ENCODE data around the gene GYPE. TPM values are rescaled to one million over a fixed set of nuclear protein-coding genes. Genes with fewer than 3 reads are reported as not detected.
"Not testable (repeated sequence)": the region's sequence is repeated elsewhere in the genome, so short reads cannot be mapped to it uniquely, and the experiment has no call there.

GYPE gene
- total and polyA plus RNA-seq, 4 donors: 1.2 to 3.0 (median 2.8) TPM

GRCh38 chr4:143849296-143849695 is 56.1 kb downstream of the GYPE start:
- H3K4me1 ChIP-seq (ENCODE audit: control insufficient read depth, insufficient read depth, low read length); DNase-seq (ENCODE audit: low read depth in 4 of 6, low spot score in 6 of 6); H3K36me3 ChIP-seq (ENCODE audit: control insufficient read depth, insufficient read depth, low read length); H3K9me3 ChIP-seq (ENCODE audit: control insufficient read depth, insufficient read depth, low read length); H3K4me3 ChIP-seq (ENCODE audit: low read depth, low read length); H3K27ac ChIP-seq (ENCODE audit: low read depth, low read length); H3K27me3 ChIP-seq (ENCODE audit: control insufficient read depth, insufficient read depth, low read length): not testable (repeated sequence)
- WGBS (ENCODE audit: insufficient coverage): 100% methylated on average over 2 of the region's 2 CpGs

- not testable (repeated sequence) for H3K9me3 ChIP-seq (ENCODE audit: control insufficient read depth, insufficient read depth, low read length); H3K36me3 ChIP-seq (ENCODE audit: control insufficient read depth, insufficient read depth, low read length); H3K4me1 ChIP-seq (ENCODE audit: control insufficient read depth, insufficient read depth, low read length); H3K27me3 ChIP-seq (ENCODE audit: control insufficient read depth, insufficient read depth, low read length); H3K4me3 ChIP-seq (ENCODE audit: low read depth, low read length); DNase-seq (ENCODE audit: low read depth in 4 of 6, low spot score in 6 of 6); H3K27ac ChIP-seq (ENCODE audit: low read depth, low read length)
- WGBS (ENCODE audit: insufficient coverage): no CpG with 5 or more reads among the region's 1 CpG
Observed at GRCh38 chr4:143843506-143843832, 61.9 kb downstream of the GYPE start.

GRCh38 chr4:143842624-143843505 is 62.5 kb downstream of the GYPE start:
- H3K27ac ChIP-seq (ENCODE audit: low read depth, low read length); H3K9me3 ChIP-seq (ENCODE audit: control insufficient read depth, insufficient read depth, low read length); H3K4me1 ChIP-seq (ENCODE audit: control insufficient read depth, insufficient read depth, low read length); H3K36me3 ChIP-seq (ENCODE audit: control insufficient read depth, insufficient read depth, low read length); H3K27me3 ChIP-seq (ENCODE audit: control insufficient read depth, insufficient read depth, low read length); DNase-seq (ENCODE audit: low read depth in 4 of 6, low spot score in 6 of 6); H3K4me3 ChIP-seq (ENCODE audit: low read depth, low read length): not testable (repeated sequence)
- WGBS (ENCODE audit: insufficient coverage): no CpG with 5 or more reads among the region's 3 CpGs

GRCh38 chr4:143839413-143839812 is 65.9 kb downstream of the GYPE start:
- not testable (repeated sequence) for H3K27ac ChIP-seq (ENCODE audit: low read depth, low read length); DNase-seq (ENCODE audit: low read depth in 4 of 6, low spot score in 6 of 6); H3K4me1 ChIP-seq (ENCODE audit: control insufficient read depth, insufficient read depth, low read length); H3K9me3 ChIP-seq (ENCODE audit: control insufficient read depth, insufficient read depth, low read length); H3K4me3 ChIP-seq (ENCODE audit: low read depth, low read length); H3K27me3 ChIP-seq (ENCODE audit: control insufficient read depth, insufficient read depth, low read length); H3K36me3 ChIP-seq (ENCODE audit: control insufficient read depth, insufficient read depth, low read length)
- no CpG with 5 or more reads among the region's 7 CpGs for WGBS (ENCODE audit: insufficient coverage)

- H3K27ac ChIP-seq (ENCODE audit: low read depth, low read length); H3K27me3 ChIP-seq (ENCODE audit: control insufficient read depth, insufficient read depth, low read length); H3K4me3 ChIP-seq (ENCODE audit: low read depth, low read length); H3K9me3 ChIP-seq (ENCODE audit: control insufficient read depth, insufficient read depth, low read length); H3K36me3 ChIP-seq (ENCODE audit: control insufficient read depth, insufficient read depth, low read length); DNase-seq (ENCODE audit: low read depth in 4 of 6, low spot score in 6 of 6); H3K4me1 ChIP-seq (ENCODE audit: control insufficient read depth, insufficient read depth, low read length): not testable (repeated sequence)
- WGBS (ENCODE audit: insufficient coverage): 93% methylated on average over 2 of the region's 4 CpGs
Observed at GRCh38 chr4:143834196-143834595, 71.2 kb downstream of the GYPE start.

- DNase-seq (ENCODE audit: low read depth in 4 of 6, low spot score in 6 of 6); H3K27me3 ChIP-seq (ENCODE audit: control insufficient read depth, insufficient read depth, low read length); H3K4me1 ChIP-seq (ENCODE audit: control insufficient read depth, insufficient read depth, low read length); H3K36me3 ChIP-seq (ENCODE audit: control insufficient read depth, insufficient read depth, low read length); H3K4me3 ChIP-seq (ENCODE audit: low read depth, low read length); H3K27ac ChIP-seq (ENCODE audit: low read depth, low read length); H3K9me3 ChIP-seq (ENCODE audit: control insufficient read depth, insufficient read depth, low read length): not testable (repeated sequence)
- WGBS (ENCODE audit: insufficient coverage): no CpG with 5 or more reads among the region's 2 CpGs
Observed at GRCh38 chr4:143833676-143834075, 71.7 kb downstream of the GYPE start.

GRCh38 chr4:143830576-143830975 is 74.8 kb downstream of the GYPE start:
- DNase-seq (ENCODE audit: low read depth in 4 of 6, low spot score in 6 of 6); H3K4me1 ChIP-seq (ENCODE audit: control insufficient read depth, insufficient read depth, low read length); H3K9me3 ChIP-seq (ENCODE audit: control insufficient read depth, insufficient read depth, low read length); H3K36me3 ChIP-seq (ENCODE audit: control insufficient read depth, insufficient read depth, low read length); H3K4me3 ChIP-seq (ENCODE audit: low read depth, low read length); H3K27me3 ChIP-seq (ENCODE audit: control insufficient read depth, insufficient read depth, low read length); H3K27ac ChIP-seq (ENCODE audit: low read depth, low read length): not testable (repeated sequence)

- WGBS (ENCODE audit: insufficient coverage): 100% methylated on average over 2 of the region's 4 CpGs
- not testable (repeated sequence) for H3K4me1 ChIP-seq (ENCODE audit: control insufficient read depth, insufficient read depth, low read length); H3K4me3 ChIP-seq (ENCODE audit: low read depth, low read length); H3K27ac ChIP-seq (ENCODE audit: low read depth, low read length); H3K36me3 ChIP-seq (ENCODE audit: control insufficient read depth, insufficient read depth, low read length); H3K9me3 ChIP-seq (ENCODE audit: control insufficient read depth, insufficient read depth, low read length); H3K27me3 ChIP-seq (ENCODE audit: control insufficient read depth, insufficient read depth, low read length); DNase-seq (ENCODE audit: low read depth in 4 of 6, low spot score in 6 of 6)
Observed at GRCh38 chr4:143829239-143829620, 76.1 kb downstream of the GYPE start.

Other genes starting within 250 kb of the GYPE start
- gene FREM3, start 204.9 kb downstream of the GYPE start, total RNA-seq: 1 to 10 TPM; 1.5 to 3.0 TPM
- 1 to 10 TPM; 2.3 to 2.8 TPM for gene FREM3, start 204.9 kb downstream of the GYPE start, polyA plus RNA-seq (ENCODE audit: insufficient read length in 2 of 2)
- gene GYPB, start 113.8 kb upstream of the GYPE start, total RNA-seq: 10 to 100 TPM; 11.0 to 44.1 TPM
- 1 to 10 TPM in 1 of 2 donors, not detected in 1; 1.7 TPM for gene GYPB, start 113.8 kb upstream of the GYPE start, polyA plus RNA-seq (ENCODE audit: insufficient read length in 2 of 2)
- 10 to 100 TPM in 1 of 2 donors, 1 to 10 TPM in 1; 9.9 to 27.3 TPM for gene GYPA, start 235.2 kb upstream of the GYPE start, total RNA-seq
- gene GYPA, start 235.2 kb upstream of the GYPE start, polyA plus RNA-seq (ENCODE audit: insufficient read length in 2 of 2): 1 to 10 TPM; 2.6 to 3.5 TPM

All from spinal cord (tissue), 10 donors.